Liver (tissue), 9 donors: ENCODE data around the gene TFDP2. TPM values are rescaled to one million over a fixed set of nuclear protein-coding genes. Genes with fewer than 3 reads are reported as not detected.

Experiments used
- DNase-seq: peaks from one replicate; pipeline ENCODE4 v3.0.0-alpha.2; 2017; ENCODE audit warnings: low spot score
- H3K27ac ChIP-seq, 2 donors: one replicate each; pipeline ENCODE4 v1.7.0; 2013; ENCODE audit warnings: inconsistent platforms in 2 of 2, low read length in 2 of 2, control low read depth in 1 of 2, low read depth in 1 of 2, mild to moderate bottlenecking in 1 of 2
- H3K27me3 ChIP-seq, 4 donors: one replicate each; pipeline versions ENCODE4 v1.6.1 to v1.7.0; 2013; ENCODE audit warnings: low read length in 3 of 4, inconsistent platforms in 1 of 4, mild to moderate bottlenecking in 1 of 4, moderate library complexity in 1 of 4; ENCODE audit not compliant: control insufficient read depth in 4 of 4, insufficient read depth in 4 of 4
- H3K36me3 ChIP-seq, 4 donors: one replicate each; pipeline versions ENCODE4 v1.6.1 to v1.7.0; 2013; ENCODE audit warnings: low read length in 3 of 4, mild to moderate bottlenecking in 3 of 4, low read depth in 1 of 4, moderate library complexity in 1 of 4; ENCODE audit not compliant: control insufficient read depth in 4 of 4, insufficient read depth in 3 of 4
- H3K4me1 ChIP-seq, 4 donors: one replicate each; pipeline versions ENCODE4 v1.6.1 to v1.7.0; 2013; ENCODE audit warnings: low read length in 3 of 4, mild to moderate bottlenecking in 3 of 4, moderate library complexity in 1 of 4; ENCODE audit not compliant: control insufficient read depth in 4 of 4, insufficient read depth in 4 of 4
- H3K4me3 ChIP-seq, 3 donors: one replicate each; pipeline versions ENCODE4 v1.6.1 to v1.7.0; 2013; ENCODE audit warnings: low read length in 3 of 3, control low read depth in 1 of 3, low read depth in 1 of 3, mild to moderate bottlenecking in 1 of 3
- H3K9ac ChIP-seq, 2 donors: one replicate each; pipeline ENCODE4 v1.7.0; 2013; ENCODE audit warnings: low read length in 2 of 2, mild to moderate bottlenecking in 2 of 2, moderate library complexity in 2 of 2, control low read depth in 1 of 2, low read depth in 1 of 2
- H3K9me3 ChIP-seq, 4 donors: one replicate each; pipeline versions ENCODE4 v1.6.1 to v1.7.0; 2013; ENCODE audit warnings: low read length in 3 of 4; ENCODE audit not compliant: control insufficient read depth in 4 of 4
- EGR1 ChIP-seq, 2 donors: IDR thresholded peaks; 2 replicates each; pipeline ENCODE4 v1.6.1; 2016 to 2018; ENCODE audit warnings: antibody characterized with exemption in 2 of 2, low read depth in 2 of 2
- FOXA1 ChIP-seq: IDR thresholded peaks from 2 replicates; pipeline ENCODE4 v1.6.1; 2016; ENCODE audit warnings: antibody characterized with exemption
- FOXA2 ChIP-seq: IDR thresholded peaks from 2 replicates; pipeline ENCODE4 v1.6.1; 2016; ENCODE audit warnings: antibody characterized with exemption
- GABPA ChIP-seq, 2 donors: IDR thresholded peaks in 1 of 2; conservative IDR thresholded peaks in 1 of 2; 2 replicates each; pipeline ENCODE4 v1.6.1; 2016; ENCODE audit warnings: antibody characterized with exemption in 2 of 2, mild to moderate bottlenecking in 1 of 2, moderate library complexity in 1 of 2
- HNF4A ChIP-seq, 2 donors: conservative IDR thresholded peaks; 2 replicates each; pipeline ENCODE4 v1.6.1; 2016; ENCODE audit warnings: antibody characterized with exemption in 2 of 2, mild to moderate bottlenecking in 2 of 2
- HNF4G ChIP-seq: IDR thresholded peaks from 2 replicates; pipeline ENCODE4 v1.6.1; 2016; ENCODE audit warnings: antibody characterized with exemption
- JUND ChIP-seq, 2 donors: IDR thresholded peaks; 2 replicates each; pipeline ENCODE4 v1.6.1; 2016; ENCODE audit warnings: antibody characterized with exemption in 2 of 2
- NR2F2 ChIP-seq: IDR thresholded peaks from 2 replicates; pipeline ENCODE4 v1.6.1; 2016; ENCODE audit warnings: antibody characterized with exemption
- RAD21 ChIP-seq, 2 donors: IDR thresholded peaks; 2 replicates each; pipeline ENCODE4 v1.6.1; 2016; ENCODE audit warnings: antibody characterized with exemption in 2 of 2, mild to moderate bottlenecking in 2 of 2
- RXRA ChIP-seq, 2 donors: IDR thresholded peaks; 2 replicates each; pipeline ENCODE4 v1.6.1; 2017 to 2018; ENCODE audit warnings: antibody characterized with exemption in 2 of 2, mild to moderate bottlenecking in 1 of 2
- SP1 ChIP-seq: IDR thresholded peaks from 2 replicates; pipeline ENCODE4 v1.6.1; 2018; ENCODE audit warnings: antibody characterized with exemption, mild to moderate bottlenecking
- TAF1 ChIP-seq: conservative IDR thresholded peaks from 2 replicates; pipeline ENCODE4 v1.6.1; 2016; ENCODE audit warnings: antibody characterized with exemption, mild to moderate bottlenecking
- YY1 ChIP-seq: IDR thresholded peaks from 2 replicates; pipeline ENCODE4 v1.6.1; 2016; ENCODE audit warnings: antibody characterized with exemption, mild to moderate bottlenecking
- WGBS: extraction: QIAGEN DNeasy Blood & Tissue Kit; methylation state at CpG from one replicate; pipeline ENCODE4 v1.1.7; 2013; 5-methylcytosine and 5-hydroxymethylcytosine counted together
- polyA plus RNA-seq, 2 donors: library from polyadenylated mRNA; stranded (reverse) in 1 of 2; unstranded in 1 of 2; fragments of 200-250 nt in 1 of 2; fragments of >200 nt in 1 of 2; fragmentation: Nextera tagmentation in 1 of 2; extraction: Ambion mirVana in 1 of 2; gene quantifications; one replicate each; pipeline versions ENCODE4 v1.2.1 to v1.2.3, GENCODE V29; 2013 to 2015
- total RNA-seq, 2 donors: library from RNA; depleted of rRNA; stranded (reverse); fragments of >200 nt; gene quantifications; one replicate each; pipeline ENCODE4 v1.2.3, GENCODE V29; 2014
- TF ChIP-seq, protein P1 (sequence below): IDR thresholded peaks from 2 replicates; pipeline ENCODE4 v1.6.1; 2016; ENCODE audit warnings: antibody characterized with exemption
- TF ChIP-seq, protein P2 (sequence below): IDR thresholded peaks from 2 replicates; pipeline ENCODE4 v1.6.1; 2016; ENCODE audit warnings: antibody characterized with exemption
- TF ChIP-seq, protein P3 (sequence below): IDR thresholded peaks from 2 replicates; pipeline ENCODE4 v1.6.1; 2016; ENCODE audit warnings: antibody characterized with exemption
- TF ChIP-seq, protein P4 (sequence below): fragments of 150-350 bp; IDR thresholded peaks from 2 replicates; pipeline ENCODE4 v1.5.1; 2017; ENCODE audit warnings: improper control_type of control experiment, low read depth, low read length; ENCODE audit not compliant: missing input control
- TF ChIP-seq, protein P5 (sequence below): IDR thresholded peaks from 2 replicates; pipeline ENCODE4 v1.6.1; 2016; ENCODE audit warnings: antibody characterized with exemption, mild to moderate bottlenecking
- donor health status: healthy.
- donor health status: healthy.
- donor health status: healthy.
- donor health status: healthy.
- donor health status: healthy.

TFDP2 gene
- total and polyA plus RNA-seq, 4 donors = 8.0 to 52.0 (median 29.7) TPM

DNA sequence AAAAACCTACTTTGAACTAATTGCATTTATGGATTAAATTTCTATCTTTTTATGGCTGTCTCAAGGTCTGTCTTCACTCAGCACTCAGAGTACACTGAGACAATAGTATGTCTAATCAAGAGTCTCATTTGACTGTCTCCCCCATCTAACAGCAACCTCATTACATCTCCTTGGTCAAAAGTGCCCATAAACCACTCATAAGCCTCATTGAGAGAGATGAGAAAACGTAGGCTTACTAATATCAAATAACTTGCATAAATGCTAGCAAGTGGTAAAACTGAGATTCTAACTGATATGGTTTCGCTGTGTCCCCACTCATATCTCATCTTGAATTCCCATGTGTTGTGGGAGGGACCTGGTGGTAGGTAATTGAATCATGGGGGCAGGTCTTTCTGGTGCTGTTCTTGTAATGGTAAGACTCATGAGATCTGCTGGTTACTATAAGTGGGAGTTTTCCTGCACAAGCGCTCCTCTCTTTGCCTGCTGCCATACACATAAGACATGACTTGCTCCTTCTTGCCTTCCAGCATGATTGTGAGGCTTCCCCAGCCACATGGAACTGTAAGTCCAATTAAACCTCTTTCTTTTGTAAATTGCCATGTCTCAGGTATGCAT is 113.9 kb downstream of the TFDP2 start:
- no peaks in the 10 kb centered on the region for H3K27me3 ChIP-seq
- H3K36me3 ChIP-seq = no peaks in the 10 kb centered on the region
- no peaks in the 10 kb centered on the region for H3K4me1 ChIP-seq
- WGBS = 94% methylated on average over 3 of the region's 3 CpGs
- DNase-seq = no peak
- no peaks in the 10 kb centered on the region for H3K9me3 ChIP-seq
- H3K4me3 ChIP-seq = no peak overlapping the region
- no peak overlapping the region for H3K9ac ChIP-seq
- TF ChIP-seq RAD21 (IDR thresholded peaks at IDR 0.05) (no peak), FOXA2 (no peak), TAF1 (no peak), RXRA (IDR thresholded peaks at IDR 0.05) (no peak), NR2F2 (no peak), JUND (IDR thresholded peaks at IDR 0.05) (no peak), GABPA (IDR thresholded peaks at IDR 0.05 in 1 of 2, conservative IDR thresholded peaks at IDR 0.05 in 1 of 2) (no peak), HNF4A (conservative IDR thresholded peaks at IDR 0.05) (no peak), EGR1 (IDR thresholded peaks at IDR 0.05; ENCODE audit: low read depth in 2 of 2) (no peak), FOXA1 (no peak), SP1 (no peak), YY1 (no peak), HNF4G (no peak)
- TF ChIP-seq, protein P1, sequence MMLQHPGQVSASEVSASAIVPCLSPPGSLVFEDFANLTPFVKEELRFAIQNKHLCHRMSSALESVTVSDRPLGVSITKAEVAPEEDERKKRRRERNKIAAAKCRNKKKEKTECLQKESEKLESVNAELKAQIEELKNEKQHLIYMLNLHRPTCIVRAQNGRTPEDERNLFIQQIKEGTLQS = no peak
- TF ChIP-seq, protein P2, sequence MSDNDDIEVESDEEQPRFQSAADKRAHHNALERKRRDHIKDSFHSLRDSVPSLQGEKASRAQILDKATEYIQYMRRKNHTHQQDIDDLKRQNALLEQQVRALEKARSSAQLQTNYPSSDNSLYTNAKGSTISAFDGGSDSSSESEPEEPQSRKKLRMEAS = no peak
- TF ChIP-seq, protein P3, sequence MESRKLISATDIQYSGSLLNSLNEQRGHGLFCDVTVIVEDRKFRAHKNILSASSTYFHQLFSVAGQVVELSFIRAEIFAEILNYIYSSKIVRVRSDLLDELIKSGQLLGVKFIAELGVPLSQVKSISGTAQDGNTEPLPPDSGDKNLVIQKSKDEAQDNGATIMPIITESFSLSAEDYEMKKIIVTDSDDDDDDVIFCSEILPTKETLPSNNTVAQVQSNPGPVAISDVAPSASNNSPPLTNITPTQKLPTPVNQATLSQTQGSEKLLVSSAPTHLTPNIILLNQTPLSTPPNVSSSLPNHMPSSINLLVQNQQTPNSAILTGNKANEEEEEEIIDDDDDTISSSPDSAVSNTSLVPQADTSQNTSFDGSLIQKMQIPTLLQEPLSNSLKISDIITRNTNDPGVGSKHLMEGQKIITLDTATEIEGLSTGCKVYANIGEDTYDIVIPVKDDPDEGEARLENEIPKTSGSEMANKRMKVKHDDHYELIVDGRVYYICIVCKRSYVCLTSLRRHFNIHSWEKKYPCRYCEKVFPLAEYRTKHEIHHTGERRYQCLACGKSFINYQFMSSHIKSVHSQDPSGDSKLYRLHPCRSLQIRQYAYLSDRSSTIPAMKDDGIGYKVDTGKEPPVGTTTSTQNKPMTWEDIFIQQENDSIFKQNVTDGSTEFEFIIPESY = no peak
- TF ChIP-seq, protein P4, sequence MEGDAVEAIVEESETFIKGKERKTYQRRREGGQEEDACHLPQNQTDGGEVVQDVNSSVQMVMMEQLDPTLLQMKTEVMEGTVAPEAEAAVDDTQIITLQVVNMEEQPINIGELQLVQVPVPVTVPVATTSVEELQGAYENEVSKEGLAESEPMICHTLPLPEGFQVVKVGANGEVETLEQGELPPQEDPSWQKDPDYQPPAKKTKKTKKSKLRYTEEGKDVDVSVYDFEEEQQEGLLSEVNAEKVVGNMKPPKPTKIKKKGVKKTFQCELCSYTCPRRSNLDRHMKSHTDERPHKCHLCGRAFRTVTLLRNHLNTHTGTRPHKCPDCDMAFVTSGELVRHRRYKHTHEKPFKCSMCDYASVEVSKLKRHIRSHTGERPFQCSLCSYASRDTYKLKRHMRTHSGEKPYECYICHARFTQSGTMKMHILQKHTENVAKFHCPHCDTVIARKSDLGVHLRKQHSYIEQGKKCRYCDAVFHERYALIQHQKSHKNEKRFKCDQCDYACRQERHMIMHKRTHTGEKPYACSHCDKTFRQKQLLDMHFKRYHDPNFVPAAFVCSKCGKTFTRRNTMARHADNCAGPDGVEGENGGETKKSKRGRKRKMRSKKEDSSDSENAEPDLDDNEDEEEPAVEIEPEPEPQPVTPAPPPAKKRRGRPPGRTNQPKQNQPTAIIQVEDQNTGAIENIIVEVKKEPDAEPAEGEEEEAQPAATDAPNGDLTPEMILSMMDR = no peak
- TF ChIP-seq, protein P5, sequence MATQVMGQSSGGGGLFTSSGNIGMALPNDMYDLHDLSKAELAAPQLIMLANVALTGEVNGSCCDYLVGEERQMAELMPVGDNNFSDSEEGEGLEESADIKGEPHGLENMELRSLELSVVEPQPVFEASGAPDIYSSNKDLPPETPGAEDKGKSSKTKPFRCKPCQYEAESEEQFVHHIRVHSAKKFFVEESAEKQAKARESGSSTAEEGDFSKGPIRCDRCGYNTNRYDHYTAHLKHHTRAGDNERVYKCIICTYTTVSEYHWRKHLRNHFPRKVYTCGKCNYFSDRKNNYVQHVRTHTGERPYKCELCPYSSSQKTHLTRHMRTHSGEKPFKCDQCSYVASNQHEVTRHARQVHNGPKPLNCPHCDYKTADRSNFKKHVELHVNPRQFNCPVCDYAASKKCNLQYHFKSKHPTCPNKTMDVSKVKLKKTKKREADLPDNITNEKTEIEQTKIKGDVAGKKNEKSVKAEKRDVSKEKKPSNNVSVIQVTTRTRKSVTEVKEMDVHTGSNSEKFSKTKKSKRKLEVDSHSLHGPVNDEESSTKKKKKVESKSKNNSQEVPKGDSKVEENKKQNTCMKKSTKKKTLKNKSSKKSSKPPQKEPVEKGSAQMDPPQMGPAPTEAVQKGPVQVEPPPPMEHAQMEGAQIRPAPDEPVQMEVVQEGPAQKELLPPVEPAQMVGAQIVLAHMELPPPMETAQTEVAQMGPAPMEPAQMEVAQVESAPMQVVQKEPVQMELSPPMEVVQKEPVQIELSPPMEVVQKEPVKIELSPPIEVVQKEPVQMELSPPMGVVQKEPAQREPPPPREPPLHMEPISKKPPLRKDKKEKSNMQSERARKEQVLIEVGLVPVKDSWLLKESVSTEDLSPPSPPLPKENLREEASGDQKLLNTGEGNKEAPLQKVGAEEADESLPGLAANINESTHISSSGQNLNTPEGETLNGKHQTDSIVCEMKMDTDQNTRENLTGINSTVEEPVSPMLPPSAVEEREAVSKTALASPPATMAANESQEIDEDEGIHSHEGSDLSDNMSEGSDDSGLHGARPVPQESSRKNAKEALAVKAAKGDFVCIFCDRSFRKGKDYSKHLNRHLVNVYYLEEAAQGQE = no peak
- no peak overlapping the region for H3K27ac ChIP-seq
